Neural progenitor cell (in vitro differentiated cells): ENCODE results near the gene PRIM2.
"Not testable (repeated sequence)": the region's sequence is repeated elsewhere in the genome, so short reads cannot be mapped to it uniquely, and the experiment has no call there.

Experiments
- CTCF ChIP-seq: fragments of 200-600 bp; sonication (generic); IDR thresholded peaks from 2 replicates; pipeline ENCODE4 v1.5.1; 2017; ENCODE audit warnings: antibody characterized with exemption, mild to moderate bottlenecking
- EZH2 ChIP-seq: fragments of 200-600 bp; sonication (generic); IDR thresholded peaks from 2 replicates; pipeline ENCODE4 v1.6.1; 2017; ENCODE audit warnings: antibody characterized with exemption, mild to moderate bottlenecking, moderate library complexity
- EZH2phosphoT487 ChIP-seq: fragments of 200-600 bp; sonication (generic); IDR thresholded peaks from 2 replicates; pipeline ENCODE4 v1.6.1; 2017; ENCODE audit warnings: antibody characterized with exemption

- not testable (repeated sequence) for TF ChIP-seq CTCF, EZH2, EZH2phosphoT487
Measured at GRCh38 chr6:57475656-57476055, 158.2 kb downstream of the PRIM2 start.
